ENCODE data around the gene CCNY.
"Not testable (repeated sequence)": the region's sequence is repeated elsewhere in the genome, so short reads cannot be mapped to it uniquely, and the experiment has no call there.

Gene CCNY

DNA sequence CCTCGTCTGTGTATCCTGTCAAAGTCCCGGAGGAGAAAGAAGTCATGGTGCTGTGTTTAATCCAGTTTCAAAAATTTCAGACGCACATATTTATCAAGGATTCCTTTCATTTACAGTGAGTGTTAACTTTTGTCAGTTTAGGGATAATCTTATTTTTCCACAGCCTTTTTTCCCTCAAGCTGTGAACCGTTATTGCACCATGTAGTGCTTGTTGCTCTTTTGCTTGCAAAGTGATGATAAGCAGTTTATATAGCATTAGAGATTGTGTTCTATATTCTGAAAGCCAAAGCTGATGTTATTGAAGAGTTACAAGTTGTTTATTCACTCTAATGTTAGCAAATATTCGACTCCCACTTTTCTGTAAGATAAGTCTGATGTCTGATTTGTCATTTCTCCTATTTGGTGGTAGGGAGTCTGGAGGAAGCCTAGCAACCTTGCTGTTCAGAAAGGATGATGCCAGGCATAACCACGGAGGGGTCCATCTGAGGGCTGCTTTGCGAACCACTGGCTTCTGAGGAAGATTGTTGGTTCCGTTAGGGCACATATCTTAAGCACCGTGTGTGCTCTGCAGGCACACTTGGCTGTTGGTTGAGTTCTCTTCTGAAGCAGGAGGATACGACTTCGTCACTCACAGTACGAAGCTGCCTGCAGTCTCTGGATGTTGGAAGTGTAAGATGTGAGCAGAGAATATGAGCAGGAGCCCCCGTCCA is 11.7 kb downstream of the CCNY start:
- no peaks in the 10 kb centered on the region for H3K36me3 ChIP-seq (ENCODE audit: insufficient read depth, low read length)
- H3K9me3 ChIP-seq (ENCODE audit: low read depth, low read length), result no peaks in the 10 kb centered on the region
- no peak overlapping the region for H3K27ac ChIP-seq
- no peak for DNase-seq (ENCODE audit: low read depth, low spot score)
- H3K9ac ChIP-seq (ENCODE audit: insufficient read length), result no peak overlapping the region
- H3K4me3 ChIP-seq, result no peak overlapping the region
- no peak for TF ChIP-seq POLR2AphosphoS5 (IDR thresholded peaks at IDR 0.05; ENCODE audit: borderline replicate concordance, low read depth, low read length)
- TF ChIP-seq FOXP2 (optimal IDR thresholded peaks at IDR 0.05; ENCODE audit: control extremely low read depth, extremely low read length, insufficient read depth), result no peak
- TF ChIP-seq EZH2 (IDR thresholded peaks at IDR 0.05), result no peak

DNA sequence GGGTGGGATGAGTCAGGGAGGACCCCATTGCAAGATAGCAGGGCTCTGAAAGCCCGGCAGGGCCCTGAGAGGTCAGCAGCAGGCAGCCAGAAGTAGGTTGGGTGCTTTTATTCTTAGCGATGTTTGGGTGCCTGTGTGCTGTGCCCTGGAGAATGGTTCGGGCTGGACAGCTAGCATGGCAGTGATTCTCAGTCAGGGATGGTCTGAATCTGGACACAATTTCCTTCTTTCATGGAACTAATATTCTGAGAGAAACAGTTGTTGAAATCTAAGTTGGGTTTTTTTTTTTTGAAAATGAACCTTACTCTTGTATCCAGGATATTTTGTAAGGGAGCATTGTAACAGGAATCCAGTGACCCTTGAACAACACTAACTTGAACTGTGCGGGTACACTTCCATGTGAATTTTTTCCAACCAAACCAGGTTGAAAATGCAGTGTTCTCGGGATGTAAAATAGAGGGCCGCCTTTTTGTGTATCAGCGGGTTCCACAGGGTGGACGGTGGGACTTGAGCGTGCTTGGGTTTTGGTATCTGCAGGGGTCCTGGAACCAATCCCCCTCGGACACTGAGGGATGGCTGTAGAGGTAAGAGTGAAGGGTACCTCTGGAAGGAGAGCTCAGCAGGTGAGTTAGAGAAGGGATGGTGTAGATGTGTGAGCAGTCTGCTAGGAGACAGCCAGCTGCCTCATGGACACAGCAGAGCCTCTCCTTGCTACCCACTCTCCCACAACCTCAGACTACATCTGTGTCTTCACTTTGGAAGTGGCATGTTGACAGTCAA is 12.5 kb downstream of the CCNY start:
- Histone ChIP-seq H3K36me3 (ENCODE audit: insufficient read depth, low read length) (no peaks in the 10 kb centered on the region), H3K9ac (ENCODE audit: insufficient read length) (no peak overlapping the region), H3K27ac (no peak overlapping the region), H3K4me3 (no peak overlapping the region), H3K9me3 (ENCODE audit: low read depth, low read length) (no peaks in the 10 kb centered on the region)
- DNase-seq (ENCODE audit: low read depth, low spot score), result no peak
- TF ChIP-seq FOXP2 (optimal IDR thresholded peaks at IDR 0.05; ENCODE audit: control extremely low read depth, extremely low read length, insufficient read depth), result no peak
- TF ChIP-seq POLR2AphosphoS5 (IDR thresholded peaks at IDR 0.05; ENCODE audit: borderline replicate concordance, low read depth, low read length), result no peak
- TF ChIP-seq EZH2 (IDR thresholded peaks at IDR 0.05), result no peak

DNA sequence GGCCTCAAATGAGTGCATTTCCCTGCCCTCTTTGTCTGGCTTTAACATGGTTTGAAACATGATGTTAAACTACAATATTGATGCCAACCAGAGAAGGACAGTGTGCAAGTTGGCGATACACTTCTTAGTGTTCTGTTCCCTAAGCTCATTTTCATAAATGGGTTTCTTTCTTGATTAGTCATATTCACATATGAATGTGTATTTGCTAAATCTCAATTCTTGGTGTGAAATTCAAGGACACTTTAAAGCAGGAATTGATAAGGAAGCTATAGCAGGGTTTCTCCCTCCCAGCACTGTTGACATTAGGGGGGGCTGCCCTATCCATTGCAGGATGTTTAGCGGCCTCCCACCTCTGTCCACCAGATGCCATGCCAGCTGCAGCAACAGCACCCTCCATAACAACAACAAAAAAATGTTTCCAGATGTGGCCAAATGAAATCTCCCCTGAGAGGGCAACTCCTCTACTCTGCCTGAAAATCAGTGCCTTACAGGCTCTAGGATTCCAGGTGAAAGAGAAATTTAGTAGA is 13.1 kb downstream of the CCNY start:
- no peak for TF ChIP-seq POLR2AphosphoS5 (IDR thresholded peaks at IDR 0.05; ENCODE audit: borderline replicate concordance, low read depth, low read length)
- TF ChIP-seq EZH2 (IDR thresholded peaks at IDR 0.05), result no peak
- no peak for TF ChIP-seq FOXP2 (optimal IDR thresholded peaks at IDR 0.05; ENCODE audit: control extremely low read depth, extremely low read length, insufficient read depth)
- no peak for DNase-seq (ENCODE audit: low read depth, low spot score)
- H3K4me3 ChIP-seq, result no peak overlapping the region
- H3K9me3 ChIP-seq (ENCODE audit: low read depth, low read length), result no peaks in the 10 kb centered on the region
- no peaks in the 10 kb centered on the region for H3K36me3 ChIP-seq (ENCODE audit: insufficient read depth, low read length)
- H3K27ac ChIP-seq, result no peak overlapping the region
- no peak overlapping the region for H3K9ac ChIP-seq (ENCODE audit: insufficient read length)

DNA sequence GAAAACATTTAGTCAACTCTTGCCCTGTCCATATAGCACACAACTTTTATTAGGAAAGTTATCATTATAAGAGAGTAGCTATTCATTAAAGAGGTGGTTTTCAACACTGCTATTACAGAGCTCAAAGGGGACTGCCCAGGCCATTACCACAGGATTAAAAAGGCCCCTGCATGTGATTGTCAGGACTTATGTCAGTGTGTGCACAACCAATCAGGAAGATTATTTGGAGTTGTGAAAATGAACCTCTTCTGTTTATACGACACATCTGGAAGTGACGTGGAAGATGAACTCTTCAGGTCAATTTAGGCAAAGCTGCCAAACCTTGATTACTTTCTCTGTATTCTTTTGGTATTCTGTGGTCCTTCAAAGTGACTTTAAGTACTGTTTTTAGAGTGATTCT is 14.7 kb downstream of the CCNY start:
- TF ChIP-seq FOXP2 (optimal IDR thresholded peaks at IDR 0.05; ENCODE audit: control extremely low read depth, extremely low read length, insufficient read depth) (no peak), EZH2 (IDR thresholded peaks at IDR 0.05) (no peak), POLR2AphosphoS5 (IDR thresholded peaks at IDR 0.05; ENCODE audit: borderline replicate concordance, low read depth, low read length) (no peak)
- Histone ChIP-seq H3K4me3 (no peak overlapping the region), H3K36me3 (ENCODE audit: insufficient read depth, low read length) (no peaks in the 10 kb centered on the region), H3K27ac (no peak overlapping the region), H3K9ac (ENCODE audit: insufficient read length) (no peak overlapping the region), H3K9me3 (ENCODE audit: low read depth, low read length) (no peaks in the 10 kb centered on the region)
- DNase-seq (ENCODE audit: low read depth, low spot score), result no peak

DNA sequence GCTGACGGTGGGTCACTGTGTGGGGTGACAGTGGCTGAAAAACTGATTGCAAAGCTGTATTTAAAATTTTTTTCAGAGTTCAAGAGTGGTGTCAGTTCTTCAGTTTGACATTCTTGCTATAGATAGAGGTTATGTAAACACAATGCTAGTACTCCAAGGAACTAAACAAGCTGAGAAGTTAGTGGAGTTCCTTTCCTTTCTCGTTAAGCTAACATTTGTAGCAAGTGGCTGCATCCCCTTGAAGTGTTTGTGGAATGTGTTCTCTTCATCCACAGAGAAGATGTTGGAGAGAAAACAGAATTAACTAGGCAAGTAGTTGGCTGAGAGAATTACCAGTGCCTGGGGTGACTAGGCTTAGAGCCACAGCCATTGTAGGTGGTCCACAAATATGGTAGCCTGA is 15.8 kb downstream of the CCNY start:
- no peak for TF ChIP-seq EZH2 (IDR thresholded peaks at IDR 0.05)
- TF ChIP-seq POLR2AphosphoS5 (IDR thresholded peaks at IDR 0.05; ENCODE audit: borderline replicate concordance, low read depth, low read length), result no peak
- TF ChIP-seq FOXP2 (optimal IDR thresholded peaks at IDR 0.05; ENCODE audit: control extremely low read depth, extremely low read length, insufficient read depth), result no peak
- no peak overlapping the region for H3K4me3 ChIP-seq
- no peak overlapping the region for H3K9ac ChIP-seq (ENCODE audit: insufficient read length)
- DNase-seq (ENCODE audit: low read depth, low spot score), result no peak
- H3K36me3 ChIP-seq (ENCODE audit: insufficient read depth, low read length), result no peaks in the 10 kb centered on the region
- H3K27ac ChIP-seq, result no peak overlapping the region
- H3K9me3 ChIP-seq (ENCODE audit: low read depth, low read length), result no peaks in the 10 kb centered on the region

DNA sequence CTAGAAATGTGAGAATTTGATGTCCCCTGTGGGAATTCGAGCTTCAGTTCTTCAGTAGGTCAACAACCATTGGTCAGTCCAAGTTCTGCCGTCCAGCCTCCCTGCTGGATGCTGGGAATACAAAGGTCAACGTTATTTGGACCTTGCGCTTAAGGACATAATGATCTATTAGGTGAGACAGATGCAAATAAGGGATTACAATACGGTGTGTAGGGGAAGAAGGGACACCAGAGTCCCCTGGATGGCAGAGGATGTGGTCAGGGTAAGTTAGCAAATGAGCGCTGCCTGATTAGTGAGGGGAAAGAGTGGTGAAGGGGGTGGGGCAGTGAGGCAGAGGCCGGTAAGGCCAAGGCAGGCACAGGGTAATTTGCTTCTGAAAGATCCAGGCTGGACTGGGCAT is 16.2 kb downstream of the CCNY start:
- no peak for DNase-seq (ENCODE audit: low read depth, low spot score)
- no peak overlapping the region for H3K27ac ChIP-seq

DNA sequence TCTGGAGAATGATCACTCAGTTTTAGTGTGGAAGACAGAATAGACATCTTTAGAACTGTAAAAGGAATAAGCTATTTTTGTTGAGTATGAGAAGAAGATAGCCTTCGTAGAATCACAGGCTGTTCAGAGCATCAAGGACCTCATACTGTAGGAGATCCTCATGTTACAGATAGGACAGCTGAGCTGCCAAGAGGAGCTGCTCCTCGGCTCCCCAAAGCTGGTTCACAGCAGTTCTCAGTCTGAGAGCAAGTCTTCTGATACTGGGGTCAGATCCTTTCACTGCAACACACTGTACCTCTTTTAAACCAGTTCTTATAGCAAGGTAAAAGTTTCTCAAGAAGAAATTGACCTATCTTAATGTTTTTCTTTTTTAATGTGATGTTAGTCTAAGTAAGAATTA is 17.1 kb downstream of the CCNY start:
- H3K27ac ChIP-seq, result no peak overlapping the region

More for the DNA sequence above, 16.2 kb downstream of the CCNY start:
- Histone ChIP-seq H3K4me3 (no peak overlapping the region), H3K9ac (ENCODE audit: insufficient read length) (no peak overlapping the region), H3K9me3 (ENCODE audit: low read depth, low read length) (no peaks in the 10 kb centered on the region), H3K36me3 (ENCODE audit: insufficient read depth, low read length) (no peaks in the 10 kb centered on the region)
- TF ChIP-seq EZH2 (IDR thresholded peaks at IDR 0.05), result no peak
- no peak for TF ChIP-seq FOXP2 (optimal IDR thresholded peaks at IDR 0.05; ENCODE audit: control extremely low read depth, extremely low read length, insufficient read depth)
- no peak for TF ChIP-seq POLR2AphosphoS5 (IDR thresholded peaks at IDR 0.05; ENCODE audit: borderline replicate concordance, low read depth, low read length)

DNA sequence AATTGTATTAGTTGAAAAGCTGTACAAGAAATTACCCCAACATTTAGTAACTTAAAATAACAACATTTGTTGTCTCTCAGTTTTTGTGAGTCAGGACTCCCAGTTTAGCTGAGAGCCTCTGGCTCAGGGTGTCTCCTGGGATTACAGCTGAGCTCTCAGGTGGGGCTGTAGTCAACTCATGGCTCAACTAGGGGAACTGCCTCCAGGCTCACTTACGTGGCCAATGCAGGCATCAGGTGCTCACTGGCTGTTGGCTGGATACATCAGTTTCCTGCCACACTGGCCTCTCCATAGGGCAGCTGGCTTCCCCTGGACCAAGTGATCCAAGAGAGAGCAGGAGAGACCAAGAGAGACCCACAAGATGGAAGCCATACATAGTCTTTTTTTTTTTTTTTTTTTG is 17.5 kb downstream of the CCNY start:
- no peak for DNase-seq (ENCODE audit: low read depth, low spot score)

More for the DNA sequence above, 17.1 kb downstream of the CCNY start:
- Histone ChIP-seq H3K4me3 (no peak overlapping the region), H3K9ac (ENCODE audit: insufficient read length) (no peak overlapping the region), H3K9me3 (ENCODE audit: low read depth, low read length) (no peaks in the 10 kb centered on the region), H3K36me3 (ENCODE audit: insufficient read depth, low read length) (no peaks in the 10 kb centered on the region)
- no peak for TF ChIP-seq EZH2 (IDR thresholded peaks at IDR 0.05)
- no peak for TF ChIP-seq POLR2AphosphoS5 (IDR thresholded peaks at IDR 0.05; ENCODE audit: borderline replicate concordance, low read depth, low read length)
- TF ChIP-seq FOXP2 (optimal IDR thresholded peaks at IDR 0.05; ENCODE audit: control extremely low read depth, extremely low read length, insufficient read depth), result no peak
- no peak for DNase-seq (ENCODE audit: low read depth, low spot score)

DNA sequence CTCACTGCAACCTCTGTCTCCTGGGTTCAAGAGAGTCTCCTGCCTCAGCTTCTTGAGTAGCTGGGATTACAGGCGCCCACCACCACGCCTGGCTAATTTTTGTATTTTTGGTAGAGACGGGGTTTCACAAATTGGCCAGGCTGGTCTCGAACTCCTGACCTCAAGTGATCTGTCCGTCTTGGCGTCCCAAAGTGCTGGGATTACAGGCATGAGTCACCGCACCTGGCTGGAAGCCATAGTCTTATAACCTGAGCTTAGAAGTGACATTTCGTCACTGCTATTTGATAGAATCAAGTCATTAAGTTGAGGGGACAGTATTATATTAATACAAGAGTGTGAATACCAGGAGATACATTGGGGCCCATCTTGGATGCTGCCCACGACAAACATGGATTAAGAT is 17.9 kb downstream of the CCNY start:
- H3K27ac ChIP-seq; H3K9ac ChIP-seq (ENCODE audit: insufficient read length); H3K9me3 ChIP-seq (ENCODE audit: low read depth, low read length); DNase-seq (ENCODE audit: low read depth, low spot score); H3K4me3 ChIP-seq; H3K36me3 ChIP-seq (ENCODE audit: insufficient read depth, low read length): not testable (repeated sequence)

More for the DNA sequence above, 17.5 kb downstream of the CCNY start:
- TF ChIP-seq FOXP2 (optimal IDR thresholded peaks at IDR 0.05; ENCODE audit: control extremely low read depth, extremely low read length, insufficient read depth) (no peak), EZH2 (IDR thresholded peaks at IDR 0.05) (no peak), POLR2AphosphoS5 (IDR thresholded peaks at IDR 0.05; ENCODE audit: borderline replicate concordance, low read depth, low read length) (no peak)
- H3K9me3 ChIP-seq (ENCODE audit: low read depth, low read length), result no peaks in the 10 kb centered on the region
- no peaks in the 10 kb centered on the region for H3K36me3 ChIP-seq (ENCODE audit: insufficient read depth, low read length)
- H3K4me3 ChIP-seq, result no peak overlapping the region
- no peak overlapping the region for H3K9ac ChIP-seq (ENCODE audit: insufficient read length)
- H3K27ac ChIP-seq, result no peak overlapping the region
